ENCODE measurements around the gene SCAMP3.
"Not testable (repeated sequence)": the region's sequence is repeated elsewhere in the genome, so short reads cannot be mapped to it uniquely, and the experiment has no call there.

SCAMP3 gene

DNA sequence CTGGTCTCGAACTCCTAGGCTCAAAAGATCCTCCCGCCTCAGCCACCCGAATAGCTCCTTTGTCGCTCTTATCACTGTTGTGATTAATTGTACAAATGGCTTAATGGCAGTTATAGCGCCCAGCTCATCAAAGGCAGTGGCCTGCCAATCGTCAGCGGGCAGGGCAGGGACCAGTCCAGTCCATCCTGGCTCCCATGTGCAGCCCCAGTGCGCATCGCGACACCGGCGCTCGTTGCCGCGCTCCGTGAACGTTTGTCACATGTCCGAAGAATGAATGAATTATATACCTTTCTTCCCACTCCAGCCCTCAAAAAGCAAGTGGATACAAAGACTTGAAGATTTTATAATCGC lies 35.3 kb downstream of the SCAMP3 start:
- peak in 1 of 2 experiments; percentile 51 for DNase-seq

GRCh38 chr1:155226188-155226909 lies 35.8 kb downstream of the SCAMP3 start:
- peak; percentile 92 to 95 for DNase-seq

DNA sequence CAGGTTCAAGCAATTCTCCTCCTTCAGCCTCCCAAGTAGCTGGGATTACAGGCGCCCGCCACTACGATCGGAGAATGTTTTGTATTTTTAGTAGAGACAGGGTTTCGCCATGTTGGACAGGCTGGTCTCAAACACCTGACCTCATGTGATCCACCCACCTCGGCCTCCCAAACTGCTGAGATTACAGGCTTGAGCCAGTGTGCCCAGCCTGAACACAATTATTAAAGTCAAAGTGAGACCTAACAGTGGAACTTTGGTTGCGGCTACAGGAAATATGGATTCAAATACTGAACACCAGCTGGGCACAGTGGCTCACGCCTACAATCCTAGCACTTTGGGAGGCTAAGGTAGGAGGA lies 36.8 kb downstream of the SCAMP3 start:
- DNase-seq = not testable (repeated sequence)

GRCh38 chr1:155223047-155223446 lies 39.1 kb downstream of the SCAMP3 start:
- no peak for DNase-seq

GRCh38 chr1:155220211-155220965 lies 41.8 kb downstream of the SCAMP3 start:
- not testable (repeated sequence) for DNase-seq

- peak; percentile 80 to 86 for DNase-seq
Observed at GRCh38 chr1:155219592-155220031, 42.5 kb downstream of the SCAMP3 start.

- no peak for DNase-seq
Observed at GRCh38 chr1:155218854-155219591, 43.1 kb downstream of the SCAMP3 start.

DNA sequence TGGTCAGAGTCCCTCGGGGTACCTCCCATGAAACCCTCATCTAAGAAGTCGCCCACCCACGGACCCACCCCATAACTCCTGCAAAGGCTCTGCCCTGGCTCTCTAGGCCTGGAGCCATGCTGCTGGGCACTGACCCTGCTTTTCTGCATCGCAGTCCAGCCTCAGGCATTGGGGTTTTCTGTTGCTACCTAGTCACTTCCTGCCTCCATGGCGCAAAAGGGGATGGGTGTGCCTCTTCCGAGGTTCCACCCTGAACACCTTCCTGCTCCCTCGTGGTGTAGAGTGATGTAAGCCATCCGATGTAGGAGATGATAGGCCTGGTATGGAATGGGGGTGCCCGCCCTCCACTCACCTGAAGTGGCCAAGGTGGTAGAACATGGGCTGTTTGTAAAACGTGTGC lies 47.5 kb downstream of the SCAMP3 start:
- DNase-seq = not testable (repeated sequence)

DNA sequence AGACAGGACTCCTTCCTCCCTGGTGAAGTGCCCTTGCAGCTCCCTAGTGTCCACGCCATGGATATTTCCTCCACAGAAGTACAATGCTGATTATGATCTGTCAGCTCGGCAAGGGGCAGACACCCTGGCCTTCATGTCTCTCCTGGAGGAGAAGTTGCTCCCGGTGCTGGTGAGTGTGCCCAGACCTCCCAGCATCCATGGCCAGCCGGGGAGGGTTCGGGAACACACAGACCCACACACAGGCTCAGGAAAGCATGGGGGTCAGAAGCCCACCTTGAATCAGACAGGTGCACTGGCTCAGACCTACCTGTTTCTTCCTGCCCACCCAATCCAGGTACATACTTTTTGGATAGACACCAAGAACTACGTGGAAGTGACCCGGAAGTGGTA lies 50.1 kb downstream of the SCAMP3 start:
- DNase-seq = not testable (repeated sequence)

DNA sequence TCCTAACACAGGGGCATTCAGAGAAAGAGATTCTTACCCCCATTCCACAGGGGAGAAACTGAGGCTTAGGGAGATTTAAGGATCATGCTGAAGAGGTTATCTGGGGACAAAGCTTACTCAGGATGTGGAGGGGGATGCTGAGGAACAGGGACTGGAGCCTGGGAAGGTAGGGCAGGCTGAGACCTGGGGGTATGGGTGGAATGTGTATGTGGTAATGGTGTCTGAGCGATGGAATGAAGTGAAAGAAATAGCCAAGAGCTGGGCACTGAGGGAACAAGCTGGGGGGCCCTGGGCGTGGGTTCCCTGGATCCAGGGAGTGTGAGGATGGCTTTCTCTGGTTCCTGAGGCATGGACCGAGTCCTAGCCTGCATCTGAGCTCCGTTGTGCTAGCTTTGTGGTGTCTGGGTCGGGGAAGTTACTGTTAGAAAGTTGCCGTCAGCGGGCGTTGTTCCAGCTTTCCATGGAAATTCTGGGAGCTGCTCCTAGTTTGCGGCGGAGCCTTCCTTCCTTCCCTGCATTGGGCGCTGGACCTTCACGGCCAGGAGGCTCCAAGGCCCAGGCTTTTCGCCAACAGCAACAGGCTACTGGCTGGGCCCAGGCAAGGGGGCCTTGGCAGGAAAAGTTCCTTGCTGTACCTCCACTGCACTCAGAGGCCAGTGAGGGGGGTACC lies 50.6 kb downstream of the SCAMP3 start:
- not testable (repeated sequence) for DNase-seq

DNA sequence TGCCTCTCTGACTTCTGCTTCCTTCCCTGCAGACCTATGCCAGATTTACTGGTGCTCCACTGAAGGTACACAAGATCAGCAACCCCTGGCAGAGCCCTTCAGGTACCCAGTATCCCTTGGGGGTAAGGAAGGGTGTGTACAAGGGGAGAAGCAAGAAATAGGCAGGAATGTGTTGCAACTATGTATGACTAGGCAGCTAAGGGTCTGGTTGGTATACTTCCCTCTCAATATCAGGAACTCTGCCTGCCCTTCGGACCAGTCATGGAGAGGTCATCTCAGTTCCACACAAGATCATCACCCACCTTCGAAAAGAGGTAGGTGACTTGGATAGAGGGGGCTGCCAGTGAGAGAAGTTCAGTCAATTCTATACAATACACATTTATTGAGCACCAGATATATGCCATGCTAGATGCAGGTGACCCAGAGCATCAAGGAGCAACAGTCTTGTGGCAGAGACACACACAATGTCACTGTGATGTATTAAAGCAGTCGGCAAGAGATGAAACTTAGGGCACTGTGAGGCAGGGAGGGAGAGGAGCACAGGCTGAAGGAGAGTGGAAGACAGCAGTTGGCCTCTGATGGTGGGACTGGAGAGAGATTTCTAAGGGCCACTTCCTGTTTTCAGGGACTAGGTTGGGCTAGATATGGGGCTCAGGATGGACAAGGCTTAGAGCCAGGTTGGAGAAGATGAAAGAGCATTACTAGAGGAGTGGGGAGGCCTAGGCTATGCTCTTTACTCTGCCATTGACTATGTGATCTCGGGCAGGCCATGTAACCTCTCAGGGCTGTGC lies 51.7 kb downstream of the SCAMP3 start:
- DNase-seq = peak; percentile 40 to 42

GRCh38 chr1:155209312-155209721 lies 52.8 kb downstream of the SCAMP3 start:
- no peak for DNase-seq

DNA sequence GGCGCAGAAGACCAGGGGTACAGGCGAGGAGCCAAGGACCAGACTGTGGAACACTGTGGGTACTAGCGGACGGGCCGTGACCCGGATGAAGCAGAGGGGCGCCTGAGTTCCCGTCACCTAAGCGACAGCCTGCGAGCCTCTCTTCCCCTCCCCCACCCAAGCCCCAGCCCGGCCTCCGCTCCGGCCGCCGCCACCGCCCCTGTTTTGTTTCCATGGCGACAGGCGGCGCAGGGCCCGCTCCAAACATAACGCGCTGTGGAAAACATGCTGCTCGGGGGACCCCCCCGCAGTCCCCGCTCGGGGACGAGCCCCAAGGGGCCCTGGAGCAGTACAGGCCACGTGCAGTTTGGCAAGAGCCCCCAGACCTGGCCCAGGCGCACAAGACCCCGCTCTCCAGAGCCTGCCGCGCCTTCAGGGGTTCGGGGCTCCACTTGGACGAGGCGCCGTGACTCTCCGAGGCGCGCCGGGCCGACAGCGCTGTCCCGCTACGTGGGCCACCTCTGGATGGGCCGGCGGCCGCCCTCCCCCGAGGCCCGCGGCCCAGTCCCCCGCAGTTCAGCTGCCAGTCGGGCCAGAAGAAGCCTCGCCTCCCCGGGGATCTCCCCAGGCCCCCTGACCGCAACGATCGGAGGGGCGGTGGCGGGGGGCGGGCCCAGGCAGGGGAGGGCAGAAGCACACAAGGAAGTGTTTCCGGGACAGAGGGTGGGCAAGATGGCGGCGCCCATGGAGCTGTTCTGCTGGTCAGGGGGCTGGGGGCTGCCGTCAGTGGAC lies 53.4 kb downstream of the SCAMP3 start, which contains the start of gene MTX1:
Gene MTX1, plus strand, starts transcription at position 155 of the 771 bp plus-strand sequence. Its CDS starts 110 bp downstream, at position 265.
- DNase-seq = peak; percentile 63 to 67

DNA sequence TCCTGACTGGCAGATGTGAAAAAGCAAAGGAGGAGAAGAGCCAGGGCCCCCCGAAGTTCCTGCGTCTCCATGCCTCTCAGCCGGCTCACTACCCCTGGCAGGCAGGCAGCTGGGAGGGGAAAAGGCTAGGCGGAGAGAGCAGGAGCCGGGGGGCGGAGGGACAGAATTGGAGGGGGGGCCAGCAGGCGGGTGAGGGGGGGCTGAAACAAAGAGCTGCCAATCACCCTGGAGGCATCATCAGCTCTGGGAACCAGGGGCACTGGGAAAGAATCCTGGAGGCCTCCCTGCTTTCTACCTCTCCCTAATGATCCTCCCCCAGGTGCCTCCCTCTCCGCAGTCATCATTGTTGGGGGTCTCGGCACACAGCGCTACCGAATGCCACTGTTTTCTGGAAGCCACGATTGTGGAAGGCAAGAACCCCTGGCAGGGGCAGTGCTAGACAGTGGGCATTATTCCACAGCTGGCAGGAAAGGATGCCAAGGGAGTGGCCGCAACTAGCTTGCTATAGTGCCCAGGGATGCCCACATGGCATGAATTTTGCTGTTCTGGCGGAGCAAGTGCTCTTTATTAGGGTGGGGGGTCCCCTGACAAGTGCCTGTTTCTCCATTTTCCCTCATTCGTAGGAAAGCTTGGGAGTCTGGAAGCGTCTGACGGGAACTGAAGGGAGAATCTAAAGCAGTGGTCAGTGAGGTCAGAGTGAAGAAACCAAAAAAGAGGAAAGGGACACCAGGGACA lies 54.2 kb downstream of the SCAMP3 start, which contains the start of gene THBS3:
Gene THBS3, minus strand, starts transcription at position 92 of the 735 bp plus-strand sequence. Its CDS starts 21 bp downstream, at position 71.
- no peak for DNase-seq

GRCh38 chr1:155206891-155207805 lies 55.0 kb downstream of the SCAMP3 start:
- DNase-seq = peak; percentile 70 to 77
